Mesothelial cell of epicardium (in vitro differentiated cells): Measurements from ENCODE around the gene TPPP3. TPM values are rescaled to one million over a fixed set of nuclear protein-coding genes. Genes with fewer than 3 reads are reported as not detected.

ENCODE experiments used
- DNase-seq, 2 experiments: peaks; one replicate each; pipeline ENCODE4 v3.0.0; 2021; ENCODE audit warnings: low spot score in 2 of 2; ENCODE audit not compliant: unreplicated experiment in 2 of 2
- H3K27ac Mint-ChIP-seq: 2 replicates; pipeline ENCODE4 v1.8.0; 2021; ENCODE audit warnings: mixed read lengths
- H3K27me3 Mint-ChIP-seq: 2 replicates; pipeline ENCODE4 v1.8.0; 2021; ENCODE audit warnings: low read depth, mixed read lengths
- H3K36me3 Mint-ChIP-seq: 2 replicates; pipeline ENCODE4 v1.8.0; 2021; ENCODE audit warnings: mixed read lengths
- H3K4me1 Mint-ChIP-seq: 2 replicates; pipeline ENCODE4 v1.8.0; 2021; ENCODE audit warnings: mixed read lengths
- H3K4me3 Mint-ChIP-seq: 2 replicates; pipeline ENCODE4 v1.8.0; 2021; ENCODE audit warnings: mild to moderate bottlenecking, moderate library complexity, mixed read lengths
- H3K9me3 Mint-ChIP-seq: 2 replicates; pipeline ENCODE4 v1.8.0; 2021; ENCODE audit warnings: mixed read lengths
- total RNA-seq: library from RNA; stranded (reverse); gene quantifications from 3 replicates; pipeline ENCODE4 v1.2.1, GENCODE V29; 2021
- TF ChIP-seq, protein P1 (sequence below): fragments of 200-600 bp; sonication (generic); IDR thresholded peaks from one replicate; pipeline ENCODE4 v1.5.0; 2021; ENCODE audit warnings: antibody characterized with exemption; ENCODE audit not compliant: unreplicated experiment

TPPP3 gene
- total RNA-seq, 1 donor from 2014 or later, result 5.5 TPM

- Mint-ChIP-seq H3K27ac (no peak overlapping the region), H3K36me3 (no peaks in the 10 kb centered on the region), H3K4me3 (peak overlapping the region; percentile 22), H3K27me3 (peaks cover 47% of the 10 kb centered on the region), H3K4me1 (peaks cover 25% of the 10 kb centered on the region), H3K9me3 (no peaks in the 10 kb centered on the region)
- peak in 1 of 2 experiments; percentile 55 for DNase-seq
- TF ChIP-seq, protein P1, sequence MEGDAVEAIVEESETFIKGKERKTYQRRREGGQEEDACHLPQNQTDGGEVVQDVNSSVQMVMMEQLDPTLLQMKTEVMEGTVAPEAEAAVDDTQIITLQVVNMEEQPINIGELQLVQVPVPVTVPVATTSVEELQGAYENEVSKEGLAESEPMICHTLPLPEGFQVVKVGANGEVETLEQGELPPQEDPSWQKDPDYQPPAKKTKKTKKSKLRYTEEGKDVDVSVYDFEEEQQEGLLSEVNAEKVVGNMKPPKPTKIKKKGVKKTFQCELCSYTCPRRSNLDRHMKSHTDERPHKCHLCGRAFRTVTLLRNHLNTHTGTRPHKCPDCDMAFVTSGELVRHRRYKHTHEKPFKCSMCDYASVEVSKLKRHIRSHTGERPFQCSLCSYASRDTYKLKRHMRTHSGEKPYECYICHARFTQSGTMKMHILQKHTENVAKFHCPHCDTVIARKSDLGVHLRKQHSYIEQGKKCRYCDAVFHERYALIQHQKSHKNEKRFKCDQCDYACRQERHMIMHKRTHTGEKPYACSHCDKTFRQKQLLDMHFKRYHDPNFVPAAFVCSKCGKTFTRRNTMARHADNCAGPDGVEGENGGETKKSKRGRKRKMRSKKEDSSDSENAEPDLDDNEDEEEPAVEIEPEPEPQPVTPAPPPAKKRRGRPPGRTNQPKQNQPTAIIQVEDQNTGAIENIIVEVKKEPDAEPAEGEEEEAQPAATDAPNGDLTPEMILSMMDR, result no peak
These were observed 3.1 kb upstream of the TPPP3 start for GRCh38 chr16:67396159-67397035.

DNA sequence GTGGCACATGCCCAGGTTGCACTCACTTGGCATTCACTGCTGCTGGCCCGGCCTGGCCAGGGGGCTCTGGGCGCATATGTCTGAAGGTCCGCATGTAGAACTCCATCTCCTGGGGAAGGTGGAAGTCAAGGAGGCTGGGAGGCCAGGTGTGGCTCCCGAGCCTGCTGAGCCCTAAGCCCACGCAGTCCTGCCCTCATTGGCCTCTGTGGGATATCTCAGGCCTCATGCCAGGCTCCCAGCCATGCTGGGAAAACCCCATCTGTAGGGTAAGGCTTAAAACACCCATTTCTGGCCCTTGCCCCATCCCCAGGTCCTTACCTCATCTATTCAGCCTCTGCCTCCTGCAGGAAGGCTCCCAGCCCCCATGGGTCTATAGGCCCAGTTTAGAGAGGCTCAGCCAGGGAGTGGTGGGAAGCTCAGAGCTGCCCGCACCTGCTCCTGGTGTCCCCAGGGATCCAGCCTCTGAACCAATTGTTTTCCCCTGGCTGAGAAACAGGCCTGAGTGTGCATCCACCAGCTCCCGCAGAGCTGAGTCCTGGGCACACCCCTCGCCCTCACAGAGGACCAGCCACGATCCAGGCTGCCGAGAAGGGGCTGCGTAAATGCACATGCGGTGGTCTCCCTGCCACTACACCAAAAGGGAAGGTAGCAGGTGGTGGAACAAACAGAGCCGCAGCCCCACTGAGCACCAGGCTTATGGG, 2.3 kb upstream of the TPPP3 start:
- TF ChIP-seq, protein P1, result no peak
- no peaks in the 10 kb centered on the region for H3K9me3 Mint-ChIP-seq
- no peak for DNase-seq
- peaks cover 25% of the 10 kb centered on the region for H3K4me1 Mint-ChIP-seq
- no peak overlapping the region for H3K27ac Mint-ChIP-seq
- H3K27me3 Mint-ChIP-seq, result peaks cover 54% of the 10 kb centered on the region
- H3K4me3 Mint-ChIP-seq, result no peak overlapping the region
- H3K36me3 Mint-ChIP-seq, result no peaks in the 10 kb centered on the region

- no peaks in the 10 kb centered on the region for H3K9me3 Mint-ChIP-seq
- no peak overlapping the region for H3K27ac Mint-ChIP-seq
- no peaks in the 10 kb centered on the region for H3K36me3 Mint-ChIP-seq
These were observed 1.8 kb upstream of the TPPP3 start for GRCh38 chr16:67395105-67395457.

GRCh38 chr16:67394155-67395104, 1.1 kb upstream of the TPPP3 start:
- Mint-ChIP-seq H3K4me3 (peak overlapping the region; percentile 33), H3K4me1 (peaks cover 22% of the 10 kb centered on the region), H3K27me3 (peaks cover 61% of the 10 kb centered on the region), H3K27ac (no peak overlapping the region), H3K36me3 (no peaks in the 10 kb centered on the region), H3K9me3 (no peaks in the 10 kb centered on the region)
- TF ChIP-seq, protein P1, result no peak
- no peak for DNase-seq

More at GRCh38 chr16:67395105-67395457, 1.8 kb upstream of the TPPP3 start:
- Mint-ChIP-seq H3K4me1 (peaks cover 25% of the 10 kb centered on the region), H3K4me3 (no peak overlapping the region), H3K27me3 (peaks cover 57% of the 10 kb centered on the region)
- TF ChIP-seq, protein P1, result no peak
- no peak for DNase-seq

DNA sequence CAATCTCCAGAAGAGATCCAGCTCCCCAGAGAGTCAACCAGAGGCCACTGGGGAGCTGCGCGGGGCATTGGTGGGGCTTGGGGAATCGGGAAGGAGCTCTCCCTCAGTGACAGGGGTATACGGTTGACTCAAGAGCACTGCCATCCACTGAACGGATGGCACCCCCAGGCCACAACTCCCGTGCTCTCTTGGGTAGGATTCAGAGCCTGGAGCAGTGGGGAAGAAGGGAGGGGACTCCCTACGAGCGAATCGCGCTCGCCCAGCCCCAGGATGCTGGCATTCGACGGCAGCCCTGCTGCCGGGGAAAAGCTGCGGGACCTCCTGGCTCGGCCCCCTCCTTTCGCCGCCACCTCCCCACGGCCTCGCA, 473 bp upstream of the TPPP3 start:
- H3K4me1 Mint-ChIP-seq, result peaks cover 22% of the 10 kb centered on the region

More for the DNA sequence above, 473 bp upstream of the TPPP3 start:
- H3K27me3 Mint-ChIP-seq, result peaks cover 62% of the 10 kb centered on the region
- H3K36me3 Mint-ChIP-seq, result no peaks in the 10 kb centered on the region
- DNase-seq, result no peak
- no peak overlapping the region for H3K27ac Mint-ChIP-seq
- no peaks in the 10 kb centered on the region for H3K9me3 Mint-ChIP-seq
- TF ChIP-seq, protein P1, result no peak
- peak overlapping the region; percentile 50 for H3K4me3 Mint-ChIP-seq
